HFF-Myc (cell line): ENCODE measurements around the gene LRMDA.
A peak's percentile ranks its signal among the peaks of the same experiment; 100 is the strongest.
"Not testable (repeated sequence)": the region's sequence is repeated elsewhere in the genome, so short reads cannot be mapped to it uniquely, and the experiment has no call there.

ENCODE experiments used
- DNase-seq: peaks from one replicate; pipeline ENCODE4 v3.0.0-alpha.2; 2011; ENCODE audit warnings: low read depth; ENCODE audit errors: extremely low read depth
- H3K4me3 ChIP-seq: replicated peaks from 2 replicates; pipeline ENCODE4 v1.5.1; 2011; ENCODE audit warnings: low read depth, mild to moderate bottlenecking, control low read depth, low read length
- TF ChIP-seq, protein P1 (sequence below): IDR thresholded peaks from 2 replicates; pipeline ENCODE4 v1.5.1; 2012; ENCODE audit warnings: mild to moderate bottlenecking, low read depth, low read length, control low read depth; ENCODE audit errors: missing control alignments

LRMDA gene

DNA sequence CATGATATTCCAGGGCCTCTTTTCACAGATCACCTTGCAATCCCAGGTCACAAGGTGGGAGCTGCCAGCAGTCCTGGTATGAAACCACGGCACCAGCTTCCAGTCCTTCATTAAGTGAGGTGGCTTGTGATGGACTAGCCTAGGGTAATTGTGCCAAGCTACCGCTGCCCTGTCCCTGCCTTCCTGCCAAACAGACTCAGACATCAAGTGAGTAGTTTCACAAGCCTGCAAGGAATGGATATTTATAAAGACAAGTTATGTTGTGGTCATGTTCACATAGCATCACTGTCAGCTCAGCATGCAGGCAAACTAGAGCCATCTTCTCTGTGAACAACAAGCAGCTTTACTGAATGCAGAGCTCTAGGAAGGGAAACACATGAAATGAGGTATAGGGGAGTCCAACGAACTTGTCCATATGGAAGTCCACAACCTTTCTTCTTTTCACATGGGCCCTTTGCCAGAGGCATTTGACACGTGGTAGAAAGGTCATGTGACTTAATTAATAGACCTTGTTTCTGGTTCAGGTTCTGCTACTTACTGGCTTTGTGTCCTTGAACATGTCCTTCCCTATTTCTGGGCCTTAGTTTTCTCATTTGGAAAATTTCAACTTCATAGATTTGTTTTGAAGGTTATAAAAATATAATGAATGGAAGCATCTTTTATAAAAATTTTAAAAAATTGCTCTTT lies 1145.0 kb downstream of the LRMDA start:
- no peak overlapping the region for H3K4me3 ChIP-seq
- TF ChIP-seq, protein P1, sequence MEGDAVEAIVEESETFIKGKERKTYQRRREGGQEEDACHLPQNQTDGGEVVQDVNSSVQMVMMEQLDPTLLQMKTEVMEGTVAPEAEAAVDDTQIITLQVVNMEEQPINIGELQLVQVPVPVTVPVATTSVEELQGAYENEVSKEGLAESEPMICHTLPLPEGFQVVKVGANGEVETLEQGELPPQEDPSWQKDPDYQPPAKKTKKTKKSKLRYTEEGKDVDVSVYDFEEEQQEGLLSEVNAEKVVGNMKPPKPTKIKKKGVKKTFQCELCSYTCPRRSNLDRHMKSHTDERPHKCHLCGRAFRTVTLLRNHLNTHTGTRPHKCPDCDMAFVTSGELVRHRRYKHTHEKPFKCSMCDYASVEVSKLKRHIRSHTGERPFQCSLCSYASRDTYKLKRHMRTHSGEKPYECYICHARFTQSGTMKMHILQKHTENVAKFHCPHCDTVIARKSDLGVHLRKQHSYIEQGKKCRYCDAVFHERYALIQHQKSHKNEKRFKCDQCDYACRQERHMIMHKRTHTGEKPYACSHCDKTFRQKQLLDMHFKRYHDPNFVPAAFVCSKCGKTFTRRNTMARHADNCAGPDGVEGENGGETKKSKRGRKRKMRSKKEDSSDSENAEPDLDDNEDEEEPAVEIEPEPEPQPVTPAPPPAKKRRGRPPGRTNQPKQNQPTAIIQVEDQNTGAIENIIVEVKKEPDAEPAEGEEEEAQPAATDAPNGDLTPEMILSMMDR = no peak
- no peak for DNase-seq

DNA sequence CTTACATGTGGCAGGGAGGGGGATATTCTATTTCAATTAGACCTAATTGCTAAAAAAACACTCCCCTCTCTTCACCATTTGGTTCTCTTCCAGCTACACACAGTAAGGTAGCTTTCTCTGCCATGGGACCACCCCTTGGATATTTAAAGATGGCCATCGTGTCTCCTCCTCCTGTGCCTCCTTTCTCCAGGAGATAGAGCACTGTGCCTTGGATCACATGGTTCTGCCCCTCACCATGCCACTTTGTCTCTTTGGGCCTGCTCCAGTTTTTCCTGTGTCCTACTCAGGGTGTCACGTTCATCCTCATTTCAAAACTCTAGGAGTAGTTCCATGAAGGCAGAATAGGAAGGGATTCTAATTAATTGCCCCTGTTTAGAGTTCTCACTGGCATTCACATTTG lies 1146.0 kb downstream of the LRMDA start:
- TF ChIP-seq, protein P1 = no peak
- H3K4me3 ChIP-seq = no peak overlapping the region
- no peak for DNase-seq

DNA sequence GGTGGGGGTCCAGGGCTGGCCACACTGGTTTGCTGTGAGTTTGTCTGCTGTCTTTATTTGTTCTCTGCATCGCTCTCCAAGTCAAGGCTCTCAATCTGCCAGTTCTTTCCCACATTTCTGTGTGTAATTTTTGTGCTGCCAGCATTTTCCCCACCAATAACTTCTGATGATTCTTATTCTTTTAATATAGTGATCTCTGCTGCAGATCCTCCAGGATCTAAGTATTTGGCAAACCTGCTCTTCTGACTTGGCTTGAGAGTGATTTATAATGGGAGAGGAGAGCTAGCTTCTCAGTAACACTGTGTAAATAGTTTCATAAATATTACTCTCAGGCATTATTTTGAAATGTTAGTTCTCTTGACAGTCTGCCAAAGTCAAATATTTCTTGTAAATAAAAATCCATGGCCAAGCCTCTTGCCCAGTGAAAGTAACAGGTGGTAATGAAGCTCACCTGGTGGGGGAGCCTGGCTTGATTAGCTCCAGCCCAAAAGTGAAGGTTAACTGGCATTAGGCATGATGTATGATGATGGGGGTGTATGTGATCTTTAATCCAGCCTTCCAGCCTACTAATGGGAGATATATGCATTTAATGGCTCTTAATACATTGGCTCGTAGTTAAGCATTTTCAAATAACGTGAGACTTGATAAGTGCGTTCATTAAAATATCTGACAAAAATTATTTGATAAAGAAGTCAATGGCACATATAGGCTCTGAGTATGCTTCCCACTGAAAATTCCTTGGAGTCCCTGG lies 1150.3 kb downstream of the LRMDA start:
- no peak overlapping the region for H3K4me3 ChIP-seq

DNA sequence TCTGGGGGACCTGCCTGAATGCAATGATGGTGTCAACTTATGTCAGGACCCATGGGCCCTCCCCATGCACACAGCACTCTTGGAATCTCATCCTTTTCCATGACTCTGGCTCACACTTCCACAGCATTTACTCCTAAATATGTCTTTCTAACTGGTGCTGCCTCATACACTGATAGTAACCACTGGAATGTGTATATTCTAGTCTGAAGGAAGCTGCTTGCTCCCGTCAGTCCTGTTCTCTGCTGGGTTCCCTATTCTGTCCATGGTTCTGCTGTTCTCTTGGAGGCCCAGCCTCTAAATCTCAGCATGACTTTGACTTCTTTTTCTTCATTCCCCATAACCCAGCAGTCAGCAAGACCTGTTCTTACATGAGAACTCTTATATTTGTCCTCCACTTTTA lies 1151.1 kb downstream of the LRMDA start:
- no peak for DNase-seq
- no peak overlapping the region for H3K4me3 ChIP-seq
- TF ChIP-seq, protein P1 = no peak

More for the DNA sequence above, 1150.3 kb downstream of the LRMDA start:
- no peak for DNase-seq
- TF ChIP-seq, protein P1 = no peak

DNA sequence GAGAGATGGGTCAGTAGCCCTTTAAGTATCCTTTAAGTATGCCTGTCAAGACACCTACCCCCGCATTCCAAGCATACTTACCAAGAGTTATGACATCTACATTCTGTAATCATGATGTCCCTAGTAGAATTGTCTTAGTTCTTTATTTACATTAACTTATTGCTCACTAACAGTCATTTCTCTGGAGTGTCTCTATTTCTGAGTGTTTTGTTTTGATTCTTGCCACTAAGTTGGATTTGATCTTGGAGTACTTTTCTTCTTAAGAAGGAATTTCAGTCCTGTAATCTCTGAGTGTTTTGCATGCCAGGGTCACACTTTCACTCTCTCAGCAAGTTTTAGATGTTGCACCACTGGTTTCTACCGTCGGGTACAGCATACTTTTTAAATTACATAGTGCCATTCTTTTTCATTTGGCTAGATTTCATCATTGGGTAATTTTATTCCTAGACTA lies 1152.3 kb downstream of the LRMDA start:
- no peak overlapping the region for H3K4me3 ChIP-seq
- DNase-seq = peak; percentile 26
- TF ChIP-seq, protein P1 = no peak

DNA sequence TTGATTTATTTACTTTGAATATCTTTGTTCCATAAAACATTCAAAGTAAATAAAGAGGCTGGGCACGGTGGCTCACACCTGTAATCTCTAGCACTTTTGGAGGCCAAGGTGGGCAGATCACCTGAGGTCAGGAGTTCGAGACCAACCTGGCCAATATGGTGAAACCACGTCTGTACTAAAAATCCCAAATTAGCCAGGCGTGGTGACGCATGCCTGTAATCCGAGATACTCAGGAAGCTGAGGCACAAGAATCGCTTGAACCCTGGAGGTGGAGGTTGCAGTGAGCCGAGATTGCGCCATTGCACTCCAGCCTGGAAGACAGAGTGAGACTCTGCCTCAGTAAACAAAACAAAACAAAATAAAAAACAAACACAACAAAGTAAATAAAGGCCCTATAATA lies 1153.0 kb downstream of the LRMDA start:
- not testable (repeated sequence) for DNase-seq, H3K4me3 ChIP-seq
